HG03066 (cell line): ENCODE results near the gene GLI1.

Experiments
- ATAC-seq: cut with Tn5 transposase; IDR thresholded peaks from one replicate; pipeline ENCODE4 v1.9.1; 2021; ENCODE audit warnings: low read depth; ENCODE audit not compliant: unreplicated experiment

Gene GLI1

GRCh38 chr12:57459055-57459749 lies 383 bp upstream of the GLI1 start:
- peak; percentile 49 for ATAC-seq

- ATAC-seq = no peak
Measured at GRCh38 chr12:57460468-57460784, 841 bp downstream of the GLI1 start.

GRCh38 chr12:57460841-57461275 lies 1.3 kb downstream of the GLI1 start:
- no peak for ATAC-seq

GRCh38 chr12:57461276-57461916 lies 1.8 kb downstream of the GLI1 start:
- no peak for ATAC-seq

- ATAC-seq = no peak
Measured at GRCh38 chr12:57461917-57462250, 2.3 kb downstream of the GLI1 start.

- ATAC-seq = peak; percentile 60
Measured at GRCh38 chr12:57462251-57462911, 2.8 kb downstream of the GLI1 start.

- no peak for ATAC-seq
Measured at GRCh38 chr12:57462912-57463253, 3.3 kb downstream of the GLI1 start.

- no peak for ATAC-seq
Measured at GRCh38 chr12:57464569-57464968, 5.0 kb downstream of the GLI1 start.

- ATAC-seq = no peak
Measured at GRCh38 chr12:57465030-57465746, 5.6 kb downstream of the GLI1 start.

GRCh38 chr12:57465747-57466505 lies 6.3 kb downstream of the GLI1 start:
- ATAC-seq = no peak

- no peak for ATAC-seq
Measured at GRCh38 chr12:57467212-57467874, 7.8 kb downstream of the GLI1 start.

GRCh38 chr12:57467915-57468314 lies 8.3 kb downstream of the GLI1 start:
- ATAC-seq = no peak

- ATAC-seq = no peak
Measured at GRCh38 chr12:57469296-57470164, 9.9 kb downstream of the GLI1 start.

- ATAC-seq = no peak
Measured at GRCh38 chr12:57470286-57470969, 10.8 kb downstream of the GLI1 start.

- ATAC-seq = no peak
Measured at GRCh38 chr12:57470970-57471656, 11.5 kb downstream of the GLI1 start.

- ATAC-seq = no peak
Measured at GRCh38 chr12:57471661-57472060, 12.1 kb downstream of the GLI1 start.

- ATAC-seq = no peak
Measured at GRCh38 chr12:57472391-57472790, 12.8 kb downstream of the GLI1 start.

GRCh38 chr12:57473392-57473791 lies 13.8 kb downstream of the GLI1 start:
- no peak for ATAC-seq
